ENCODE results near the gene TRPC5OS. TPM values are rescaled to one million over a fixed set of nuclear protein-coding genes. Genes with fewer than 3 reads are reported as not detected.

Gene TRPC5OS
- total RNA-seq, 2 experiments from 2014 or later = not detected

- peaks cover 17% of the 10 kb centered on the region for H3K27me3 Mint-ChIP-seq
- H3K27ac Mint-ChIP-seq = no peak overlapping the region
- intact Hi-C loops (cut with DNase I, micrococcal nuclease) = loop anchor here in 1 of 2 experiments (5.0 kb wide), 1 partner anchor 863 kb away; no protein-coding TSS in a partner anchor
- H3K4me3 Mint-ChIP-seq = no peak overlapping the region
- no peaks in the 10 kb centered on the region for H3K4me1 ChIP-seq (ENCODE audit: insufficient read depth, low read length)
- DNase-seq = no peak
- peaks cover 4 to 17% of the 10 kb centered on the region in 2 experiments for H3K27me3 ChIP-seq (ENCODE audit: control insufficient read depth in 1 of 2, insufficient read depth in 2 of 2, low read length in 2 of 2)
- H3K9me3 Mint-ChIP-seq = no peaks in the 10 kb centered on the region
- TF ChIP-seq, protein P1, sequence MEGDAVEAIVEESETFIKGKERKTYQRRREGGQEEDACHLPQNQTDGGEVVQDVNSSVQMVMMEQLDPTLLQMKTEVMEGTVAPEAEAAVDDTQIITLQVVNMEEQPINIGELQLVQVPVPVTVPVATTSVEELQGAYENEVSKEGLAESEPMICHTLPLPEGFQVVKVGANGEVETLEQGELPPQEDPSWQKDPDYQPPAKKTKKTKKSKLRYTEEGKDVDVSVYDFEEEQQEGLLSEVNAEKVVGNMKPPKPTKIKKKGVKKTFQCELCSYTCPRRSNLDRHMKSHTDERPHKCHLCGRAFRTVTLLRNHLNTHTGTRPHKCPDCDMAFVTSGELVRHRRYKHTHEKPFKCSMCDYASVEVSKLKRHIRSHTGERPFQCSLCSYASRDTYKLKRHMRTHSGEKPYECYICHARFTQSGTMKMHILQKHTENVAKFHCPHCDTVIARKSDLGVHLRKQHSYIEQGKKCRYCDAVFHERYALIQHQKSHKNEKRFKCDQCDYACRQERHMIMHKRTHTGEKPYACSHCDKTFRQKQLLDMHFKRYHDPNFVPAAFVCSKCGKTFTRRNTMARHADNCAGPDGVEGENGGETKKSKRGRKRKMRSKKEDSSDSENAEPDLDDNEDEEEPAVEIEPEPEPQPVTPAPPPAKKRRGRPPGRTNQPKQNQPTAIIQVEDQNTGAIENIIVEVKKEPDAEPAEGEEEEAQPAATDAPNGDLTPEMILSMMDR (IDR thresholded peaks at IDR 0.05) = no peak
- no peak overlapping the region for H3K27ac ChIP-seq (ENCODE audit: low read depth in 1 of 2, low read length in 2 of 2)
- H3K36me3 Mint-ChIP-seq (ENCODE audit: low read depth) = no peaks in the 10 kb centered on the region
- H3K4me1 Mint-ChIP-seq (ENCODE audit: low read depth) = no peaks in the 10 kb centered on the region
- H3K4me3 ChIP-seq (ENCODE audit: low read length) = no peak overlapping the region
- ChIA-PET CTCF (no interaction called here), POLR2A (no interaction called here)
- H3K9me3 ChIP-seq (ENCODE audit: control insufficient read depth in 1 of 2, insufficient read depth in 1 of 2, low read length in 2 of 2) = no peaks in the 10 kb centered on the region
- no peaks in the 10 kb centered on the region for H3K36me3 ChIP-seq (ENCODE audit: insufficient read depth, low read length)
- no peak for ATAC-seq (ENCODE audit: poor library complexity)
These were observed 7.0 kb upstream of the TRPC5OS start for GRCh38 chrX:111868726-111869638.

DNA sequence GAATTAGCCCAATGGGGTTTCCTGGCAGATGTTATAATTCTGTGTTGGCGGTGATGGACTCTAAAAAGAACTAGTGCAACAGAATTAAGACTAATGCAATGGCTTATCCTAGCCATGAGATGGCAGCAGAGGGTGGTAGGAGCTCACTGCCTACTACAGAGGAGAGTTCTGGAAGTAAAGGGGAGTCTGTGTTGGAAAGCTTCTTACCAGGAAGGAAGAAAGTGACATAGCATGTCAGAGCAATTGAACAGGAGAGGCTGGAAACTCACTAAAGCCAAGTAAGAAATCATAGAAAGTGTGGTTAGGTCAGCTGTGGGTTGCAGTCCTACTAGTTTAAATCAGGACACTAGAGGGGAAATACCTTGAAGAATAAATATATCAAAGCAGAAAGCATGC is 6.3 kb upstream of the TRPC5OS start:
- Histone ChIP-seq H3K9me3 (ENCODE audit: control insufficient read depth in 1 of 2, insufficient read depth in 1 of 2, low read length in 2 of 2) (no peaks in the 10 kb centered on the region), H3K36me3 (ENCODE audit: insufficient read depth, low read length) (no peaks in the 10 kb centered on the region), H3K27me3 (ENCODE audit: control insufficient read depth in 1 of 2, insufficient read depth in 2 of 2, low read length in 2 of 2) (peaks cover 4 to 17% of the 10 kb centered on the region in 2 experiments), H3K4me1 (ENCODE audit: insufficient read depth, low read length) (no peaks in the 10 kb centered on the region), H3K27ac (ENCODE audit: low read depth in 1 of 2, low read length in 2 of 2) (no peak overlapping the region), H3K4me3 (ENCODE audit: low read length) (no peak overlapping the region)
- ATAC-seq (ENCODE audit: poor library complexity) (no peak), DNase-seq (peak in 4 of 14 experiments; percentile 8 to 26 (median 22))
- peaks cover 17% of the 10 kb centered on the region for H3K27me3 Mint-ChIP-seq
- TF ChIP-seq, protein P1 (IDR thresholded peaks at IDR 0.05) = peak; percentile 47
- H3K4me1 Mint-ChIP-seq (ENCODE audit: low read depth) = no peaks in the 10 kb centered on the region
- H3K27ac Mint-ChIP-seq = no peak overlapping the region
- POLR2A ChIA-PET = no interaction called here
- CTCF ChIA-PET = no interaction called here
- H3K36me3 Mint-ChIP-seq (ENCODE audit: low read depth) = no peaks in the 10 kb centered on the region
- intact Hi-C loops (cut with DNase I, micrococcal nuclease) = loop anchor here (5.0 to 10.0 kb wide), 2 partner anchors 765 to 863 kb away; no protein-coding TSS in a partner anchor
- H3K4me3 Mint-ChIP-seq = no peak overlapping the region
- H3K9me3 Mint-ChIP-seq = no peaks in the 10 kb centered on the region

DNA sequence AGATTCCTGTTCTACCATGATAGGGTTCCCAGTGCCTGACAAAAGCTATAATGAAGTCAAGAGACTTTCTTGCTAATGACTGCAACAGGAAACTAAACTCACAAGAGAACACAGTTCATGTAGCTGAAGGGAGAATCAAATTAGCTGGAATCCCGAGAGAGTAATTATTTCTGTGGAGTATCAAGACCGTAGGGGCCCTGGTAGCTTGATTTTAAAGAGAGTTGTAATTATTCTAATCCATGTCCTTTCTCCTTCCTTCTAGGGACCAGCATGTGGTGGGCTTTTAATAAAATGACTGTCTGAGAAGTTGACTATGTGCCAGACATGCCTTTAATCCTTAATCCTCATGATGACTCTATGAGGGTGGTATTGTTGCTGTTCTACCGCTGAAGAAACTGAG is 1.7 kb upstream of the TRPC5OS start:
- Histone ChIP-seq H3K9me3 (ENCODE audit: control insufficient read depth in 1 of 2, insufficient read depth in 1 of 2, low read length in 2 of 2) (no peaks in the 10 kb centered on the region), H3K27ac (ENCODE audit: low read depth in 1 of 2, low read length in 2 of 2) (no peak overlapping the region), H3K4me1 (ENCODE audit: insufficient read depth, low read length) (no peaks in the 10 kb centered on the region), H3K27me3 (ENCODE audit: control insufficient read depth in 1 of 2, insufficient read depth in 2 of 2, low read length in 2 of 2) (peaks cover 2 to 4% of the 10 kb centered on the region in 2 experiments), H3K36me3 (ENCODE audit: insufficient read depth, low read length) (no peaks in the 10 kb centered on the region), H3K4me3 (ENCODE audit: low read length) (no peak overlapping the region)
- Mint-ChIP-seq H3K27ac (no peak overlapping the region), H3K4me3 (no peak overlapping the region), H3K27me3 (peaks cover 11% of the 10 kb centered on the region), H3K4me1 (ENCODE audit: low read depth) (no peaks in the 10 kb centered on the region), H3K9me3 (no peaks in the 10 kb centered on the region), H3K36me3 (ENCODE audit: low read depth) (no peaks in the 10 kb centered on the region)
- ATAC-seq (ENCODE audit: poor library complexity) = no peak
- no peak for DNase-seq
- ChIA-PET CTCF (no interaction called here), POLR2A (no interaction called here)
- TF ChIP-seq, protein P1 (IDR thresholded peaks at IDR 0.05) = no peak
- intact Hi-C loops (cut with DNase I, micrococcal nuclease) = loop anchor here in 1 of 2 experiments (10.0 kb wide), 1 partner anchor 761 kb away; no protein-coding TSS in a partner anchor
